HG03354 (cell line): ENCODE measurements around the gene PSRC1.

ENCODE experiments used
- ATAC-seq: cut with Tn5 transposase; IDR thresholded peaks from one replicate; pipeline ENCODE4 v1.9.1; 2021; ENCODE audit warnings: mild to moderate bottlenecking; ENCODE audit not compliant: unreplicated experiment, poor library complexity, severe bottlenecking

PSRC1 gene

DNA sequence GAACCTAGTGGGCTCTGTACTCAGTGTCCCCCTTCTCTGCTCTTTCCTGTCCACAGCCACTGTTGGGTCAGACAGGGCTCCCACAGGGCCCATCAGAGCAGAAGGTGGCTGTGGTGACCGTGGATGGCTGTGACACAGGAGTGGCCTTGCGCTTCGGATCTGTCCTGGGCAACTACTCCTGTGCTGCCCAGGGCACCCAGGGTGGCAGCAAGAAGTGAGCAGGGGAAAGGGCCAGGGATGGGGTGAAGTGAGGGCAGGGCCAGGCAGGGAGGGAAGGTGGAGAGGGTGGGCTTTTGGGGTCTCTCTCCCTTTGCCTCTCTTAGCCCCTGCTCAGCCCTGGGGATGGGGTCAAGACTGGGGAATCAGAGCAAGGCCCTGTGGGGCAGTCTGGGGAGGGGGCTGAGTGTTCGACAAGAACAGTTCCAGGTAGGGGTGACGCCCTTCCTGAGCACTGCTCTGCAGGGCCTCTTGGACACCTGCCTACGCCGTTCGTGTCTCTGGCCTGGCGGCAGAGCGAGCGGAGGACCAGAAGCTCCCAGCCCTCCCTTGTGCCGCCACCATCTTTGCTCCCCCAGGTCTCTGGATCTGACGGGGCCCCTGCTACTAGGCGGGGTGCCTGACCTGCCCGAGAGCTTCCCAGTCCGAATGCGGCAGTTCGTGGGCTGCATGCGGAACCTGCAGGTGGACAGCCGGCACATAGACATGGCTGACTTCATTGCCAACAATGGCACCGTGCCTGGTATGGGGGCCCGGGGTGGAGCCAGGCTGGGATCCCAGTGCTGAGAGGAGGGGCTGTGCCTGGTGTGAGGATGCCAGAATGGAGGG lies 20.5 kb downstream of the PSRC1 start:
- ATAC-seq: no peak

DNA sequence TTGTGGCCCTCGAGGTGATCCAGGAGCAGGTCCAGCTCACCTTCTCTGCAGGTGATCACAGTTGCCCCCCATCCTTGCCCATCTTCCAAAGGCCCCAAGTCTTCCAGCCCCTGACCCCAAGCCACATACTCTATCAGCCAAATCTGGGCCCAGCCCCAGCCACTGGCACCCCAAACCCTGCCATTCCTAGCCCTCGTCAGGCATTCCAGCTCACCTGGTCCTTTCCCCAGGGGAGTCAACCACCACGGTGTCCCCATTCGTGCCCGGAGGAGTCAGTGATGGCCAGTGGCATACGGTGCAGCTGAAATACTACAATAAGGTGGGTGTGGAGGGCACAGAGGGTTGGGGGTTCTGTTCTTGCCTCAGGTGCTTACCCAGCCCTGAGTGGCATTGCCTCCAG lies 21.4 kb downstream of the PSRC1 start:
- ATAC-seq: no peak

DNA sequence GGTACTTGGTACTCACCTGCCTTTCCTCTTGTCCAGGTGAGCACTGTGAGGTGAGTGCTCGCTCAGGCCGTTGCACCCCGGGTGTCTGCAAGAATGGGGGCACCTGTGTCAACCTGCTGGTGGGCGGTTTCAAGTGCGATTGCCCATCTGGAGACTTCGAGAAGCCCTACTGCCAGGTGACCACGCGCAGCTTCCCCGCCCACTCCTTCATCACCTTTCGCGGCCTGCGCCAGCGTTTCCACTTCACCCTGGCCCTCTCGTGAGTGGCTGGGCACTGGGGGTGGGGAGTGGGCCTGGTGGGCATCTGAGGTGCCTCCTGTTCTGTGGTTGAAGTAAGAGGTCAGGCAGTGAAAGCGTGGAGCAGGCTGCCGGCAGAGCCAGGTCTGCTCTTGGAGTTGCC lies 21.9 kb downstream of the PSRC1 start:
- ATAC-seq: no peak

DNA sequence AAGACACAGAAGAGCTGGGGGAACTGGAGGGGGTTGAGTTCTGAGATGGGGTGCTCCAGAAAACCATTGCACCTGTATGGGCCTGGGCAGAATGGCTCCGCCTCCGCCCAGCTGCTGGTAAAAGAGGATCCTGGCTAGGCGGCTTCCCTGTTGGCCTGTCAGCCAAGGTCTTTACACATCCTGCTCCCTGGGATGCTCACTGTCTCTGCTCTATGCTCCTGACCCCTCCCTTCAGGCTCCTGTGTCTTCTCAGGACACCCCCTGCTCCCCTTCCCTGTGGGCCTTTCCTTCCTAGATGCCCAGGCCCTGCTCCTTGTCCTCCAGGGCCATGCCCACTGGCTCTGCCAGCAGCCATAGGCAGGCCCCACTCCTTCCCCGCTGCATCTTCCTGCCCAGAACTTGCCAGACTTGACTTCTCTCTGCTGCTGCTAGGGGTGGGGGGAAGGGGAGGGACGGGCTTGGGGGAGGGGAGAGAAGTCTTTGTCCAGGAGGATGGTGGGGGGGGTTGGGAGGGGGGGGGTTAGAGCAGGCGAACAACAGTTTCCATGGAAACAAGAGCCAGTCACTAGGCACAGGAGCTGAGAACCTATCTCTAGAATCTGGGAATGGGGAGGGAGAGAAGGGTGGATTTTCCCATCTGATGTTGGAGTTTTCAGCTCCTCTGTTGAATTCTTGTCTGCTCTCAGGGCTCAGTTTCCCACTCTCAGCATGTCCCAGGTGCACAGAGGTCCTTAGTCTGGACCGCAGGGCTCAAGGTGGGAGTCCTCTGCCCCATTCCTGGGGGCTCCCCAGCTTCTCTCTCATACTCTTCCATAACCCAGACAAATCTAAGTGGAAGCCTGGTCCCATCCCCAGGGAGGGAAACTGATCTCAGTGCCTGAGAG lies 23.0 kb downstream of the PSRC1 start:
- ATAC-seq: no peak

DNA sequence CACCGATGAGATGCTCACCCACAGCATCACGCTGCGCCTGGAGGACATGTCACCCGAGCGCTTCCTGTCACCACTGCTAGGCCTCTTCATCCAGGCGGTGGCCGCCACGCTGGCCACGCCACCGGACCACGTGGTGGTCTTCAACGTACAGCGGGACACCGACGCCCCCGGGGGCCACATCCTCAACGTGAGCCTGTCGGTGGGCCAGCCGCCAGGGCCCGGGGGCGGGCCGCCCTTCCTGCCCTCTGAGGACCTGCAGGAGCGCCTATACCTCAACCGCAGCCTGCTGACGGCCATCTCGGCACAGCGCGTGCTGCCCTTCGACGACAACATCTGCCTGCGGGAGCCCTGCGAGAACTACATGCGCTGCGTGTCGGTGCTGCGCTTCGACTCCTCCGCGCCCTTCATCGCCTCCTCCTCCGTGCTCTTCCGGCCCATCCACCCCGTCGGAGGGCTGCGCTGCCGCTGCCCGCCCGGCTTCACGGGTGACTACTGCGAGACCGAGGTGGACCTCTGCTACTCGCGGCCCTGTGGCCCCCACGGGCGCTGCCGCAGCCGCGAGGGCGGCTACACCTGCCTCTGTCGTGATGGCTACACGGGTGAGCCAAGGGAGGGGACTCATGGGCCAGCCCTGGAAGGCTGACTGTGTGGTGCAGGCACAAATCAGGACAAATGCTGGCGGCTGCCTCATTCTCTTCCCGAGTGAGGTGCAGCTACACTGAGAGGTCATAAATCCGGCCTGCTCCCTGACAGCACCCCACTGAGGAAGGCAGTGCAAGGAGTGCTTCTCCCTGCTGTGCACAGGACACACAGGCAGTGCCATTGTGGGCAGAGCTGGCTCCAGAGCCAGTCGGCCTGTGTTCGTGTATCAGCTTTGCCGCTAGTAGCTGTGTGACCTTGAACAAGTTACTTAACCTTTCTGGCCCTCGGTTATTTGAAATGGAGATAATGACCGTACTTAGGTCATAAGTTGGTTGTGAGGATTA lies 24.2 kb downstream of the PSRC1 start:
- no peak for ATAC-seq

DNA sequence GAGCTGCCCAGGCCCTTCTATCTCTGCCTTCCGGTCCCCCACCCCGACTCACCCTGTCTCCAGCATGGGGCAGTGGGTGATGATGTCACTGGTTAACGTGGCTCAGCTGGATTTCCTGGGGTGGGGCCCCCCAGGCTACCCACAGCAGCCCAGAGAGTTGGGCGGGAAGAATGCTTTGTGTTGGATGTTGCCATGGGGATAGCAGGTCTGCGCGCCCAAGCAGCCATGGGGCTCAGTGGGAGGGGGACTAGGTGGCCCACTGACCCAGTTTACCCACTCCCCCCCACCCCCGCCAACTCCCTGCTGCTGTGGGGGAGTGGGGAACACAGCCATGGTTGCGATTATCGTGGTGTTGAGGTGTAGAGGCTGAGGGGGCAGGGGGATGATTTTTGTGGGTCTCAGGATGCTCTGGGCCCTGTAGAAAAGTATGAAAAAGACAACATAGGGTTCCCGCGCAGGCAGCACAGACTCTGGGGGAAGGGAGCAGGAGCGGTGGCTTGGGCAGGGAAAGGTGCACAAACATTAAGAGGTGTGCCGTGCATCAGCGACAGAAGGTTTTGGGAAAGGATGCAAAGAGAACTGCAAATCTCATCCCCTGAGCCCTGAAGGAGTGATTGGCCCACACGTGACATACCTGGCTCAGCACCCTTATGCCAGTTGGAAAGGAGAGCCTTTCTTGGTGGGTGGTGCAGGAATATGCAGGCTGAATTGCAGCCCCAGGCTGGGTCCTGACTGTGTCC lies 25.1 kb downstream of the PSRC1 start:
- no peak for ATAC-seq

DNA sequence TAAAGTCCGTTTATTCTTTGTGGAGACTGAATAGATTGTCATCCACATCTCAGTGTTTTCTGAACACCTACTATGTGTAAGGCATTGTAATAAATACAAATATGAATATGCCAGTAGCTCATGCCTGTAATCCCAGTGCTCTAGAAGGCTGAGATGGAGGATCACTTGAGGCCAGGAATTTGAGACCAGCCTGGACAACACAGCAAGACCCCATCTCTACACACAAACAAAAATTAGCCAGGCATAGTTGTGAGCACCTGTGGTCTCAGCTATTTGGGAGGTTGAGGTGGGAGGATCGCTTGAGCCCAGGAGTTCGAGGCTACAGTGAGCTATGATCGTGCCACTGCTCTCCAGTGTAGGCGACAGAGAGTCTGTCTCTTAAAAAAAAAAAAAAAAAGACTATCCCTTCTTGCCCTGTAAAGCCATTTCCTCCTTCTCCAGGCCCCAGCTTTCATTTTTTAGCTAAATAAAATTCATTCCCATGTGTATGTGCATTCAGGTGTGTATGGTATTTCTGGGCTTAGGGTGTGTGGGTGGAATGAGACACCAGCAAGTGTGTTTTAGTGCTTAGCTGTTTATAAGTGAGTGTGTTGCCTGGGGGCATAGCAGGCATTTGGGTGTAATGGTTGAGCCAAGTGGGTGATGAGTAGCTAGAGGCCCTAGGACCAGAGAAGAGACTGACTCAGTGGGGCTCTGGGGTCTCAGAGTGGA lies 25.8 kb downstream of the PSRC1 start:
- ATAC-seq: no peak

GRCh38 chr1:109256085-109256484 lies 26.9 kb downstream of the PSRC1 start:
- no peak for ATAC-seq

DNA sequence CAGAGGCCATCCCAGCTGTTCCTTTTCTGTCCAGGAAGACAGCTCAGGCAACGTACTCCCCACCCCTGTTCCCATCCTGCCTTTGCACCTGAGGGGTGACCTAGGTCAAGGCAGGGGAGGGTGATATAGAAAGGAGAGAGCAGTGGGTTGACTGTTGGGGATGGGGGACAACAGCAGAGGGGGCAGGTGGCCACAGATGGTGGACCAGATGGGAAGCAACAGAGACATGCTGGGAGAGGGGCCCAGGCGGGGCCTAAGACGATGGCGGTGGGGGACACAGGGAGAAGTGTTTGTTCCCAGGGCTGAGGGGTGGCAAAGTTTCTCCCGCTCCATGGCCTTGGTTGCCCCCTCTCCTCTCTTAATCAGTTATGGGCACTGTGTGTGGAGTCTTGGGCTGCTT lies 27.3 kb downstream of the PSRC1 start:
- ATAC-seq: no peak

GRCh38 chr1:109255097-109255651 lies 27.8 kb downstream of the PSRC1 start:
- ATAC-seq: no peak

GRCh38 chr1:109254621-109255096 lies 28.3 kb downstream of the PSRC1 start:
- ATAC-seq: no peak

DNA sequence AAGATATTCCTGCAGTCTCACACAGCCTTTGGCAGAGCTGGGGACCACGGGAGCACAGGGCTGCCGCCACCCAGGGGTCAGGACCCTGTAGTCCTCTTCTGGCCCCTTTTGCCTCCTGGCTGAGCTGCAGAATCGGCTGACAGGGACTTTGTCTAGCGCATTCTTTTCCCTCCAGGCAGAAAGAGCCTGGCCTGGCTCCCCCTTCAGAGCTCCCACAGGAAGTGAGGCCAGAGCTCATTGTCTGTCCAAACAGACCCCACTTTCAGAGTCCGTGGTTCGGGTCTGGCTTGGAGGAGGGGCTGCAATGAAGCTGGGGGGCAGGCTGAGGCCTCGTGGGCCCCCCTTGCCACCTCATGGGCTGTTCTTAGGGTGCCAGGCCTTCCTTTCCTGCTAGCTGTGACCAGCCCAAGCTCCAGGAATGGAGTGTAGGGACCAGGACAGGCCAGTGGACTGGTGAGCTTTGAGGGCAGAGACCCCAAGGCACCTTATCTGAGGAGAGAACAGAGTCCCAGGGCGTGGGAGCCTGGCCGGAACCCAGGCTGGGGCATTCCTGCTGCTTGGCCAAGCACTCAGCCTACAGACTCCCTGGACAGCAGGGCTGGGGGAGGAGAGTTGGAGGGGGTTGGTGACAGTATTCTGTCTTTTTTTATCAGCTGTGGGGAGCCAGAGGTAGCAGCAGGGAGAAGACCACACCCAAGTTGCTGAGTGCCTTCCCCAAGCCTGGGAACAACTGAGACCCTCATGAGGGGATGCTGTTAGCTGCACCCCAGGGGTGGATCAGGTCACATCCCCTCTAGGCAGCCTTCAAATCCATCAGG lies 28.9 kb downstream of the PSRC1 start:
- ATAC-seq: no peak

DNA sequence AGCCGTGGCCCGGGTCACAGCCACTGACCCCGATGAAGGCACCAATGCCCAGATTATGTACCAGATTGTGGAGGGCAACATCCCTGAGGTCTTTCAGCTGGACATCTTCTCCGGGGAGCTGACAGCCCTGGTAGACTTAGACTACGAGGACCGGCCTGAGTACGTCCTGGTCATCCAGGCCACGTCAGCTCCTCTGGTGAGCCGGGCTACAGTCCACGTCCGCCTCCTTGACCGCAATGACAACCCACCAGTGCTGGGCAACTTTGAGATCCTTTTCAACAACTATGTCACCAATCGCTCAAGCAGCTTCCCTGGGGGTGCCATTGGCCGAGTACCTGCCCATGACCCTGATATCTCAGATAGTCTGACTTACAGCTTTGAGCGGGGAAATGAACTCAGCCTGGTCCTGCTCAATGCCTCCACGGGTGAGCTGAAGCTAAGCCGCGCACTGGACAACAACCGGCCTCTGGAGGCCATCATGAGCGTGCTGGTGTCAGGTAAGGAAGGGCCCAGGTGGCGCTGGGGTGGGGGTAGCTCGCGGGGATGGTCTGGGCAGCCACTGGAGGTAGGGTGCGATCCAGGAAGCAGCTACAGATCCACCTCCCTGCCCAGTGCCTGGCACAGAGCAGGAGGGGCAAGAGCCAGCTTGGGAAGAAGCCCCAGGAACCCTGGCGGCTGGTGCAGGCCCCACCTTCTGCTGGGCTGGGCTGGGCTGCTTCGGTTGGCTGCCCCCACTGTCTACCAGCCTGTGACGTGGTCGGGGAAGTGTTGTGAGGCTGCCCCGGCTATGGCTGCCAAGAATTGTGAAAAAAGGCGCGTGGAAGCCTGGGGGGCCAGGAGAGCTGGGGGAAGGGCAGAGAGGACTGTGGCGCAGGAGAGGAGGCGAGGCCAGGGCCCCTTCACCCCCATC lies 29.8 kb downstream of the PSRC1 start:
- no peak for ATAC-seq

GRCh38 chr1:109252167-109252892 lies 30.6 kb downstream of the PSRC1 start:
- ATAC-seq: no peak

DNA sequence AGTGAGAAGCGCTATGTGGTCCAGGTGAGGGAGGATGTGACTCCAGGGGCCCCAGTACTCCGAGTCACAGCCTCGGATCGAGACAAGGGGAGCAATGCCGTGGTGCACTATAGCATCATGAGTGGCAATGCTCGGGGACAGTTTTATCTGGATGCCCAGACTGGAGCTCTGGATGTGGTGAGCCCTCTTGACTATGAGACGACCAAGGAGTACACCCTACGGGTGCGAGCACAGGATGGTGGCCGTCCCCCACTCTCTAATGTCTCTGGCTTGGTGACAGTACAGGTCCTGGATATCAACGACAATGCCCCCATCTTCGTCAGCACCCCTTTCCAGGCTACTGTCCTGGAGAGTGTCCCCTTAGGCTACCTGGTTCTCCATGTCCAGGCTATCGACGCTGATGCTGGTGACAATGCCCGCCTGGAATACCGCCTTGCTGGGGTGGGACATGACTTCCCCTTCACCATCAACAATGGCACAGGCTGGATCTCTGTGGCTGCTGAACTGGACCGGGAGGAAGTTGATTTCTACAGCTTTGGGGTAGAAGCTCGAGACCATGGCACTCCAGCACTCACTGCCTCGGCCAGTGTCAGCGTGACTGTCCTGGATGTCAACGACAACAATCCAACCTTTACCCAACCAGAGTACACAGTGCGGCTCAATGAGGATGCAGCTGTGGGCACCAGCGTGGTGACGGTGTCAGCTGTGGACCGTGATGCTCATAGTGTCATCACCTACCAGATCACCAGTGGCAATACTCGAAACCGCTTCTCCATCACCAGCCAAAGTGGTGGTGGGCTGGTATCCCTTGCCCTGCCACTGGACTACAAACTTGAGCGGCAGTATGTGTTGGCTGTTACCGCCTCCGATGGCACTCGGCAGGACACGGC lies 31.4 kb downstream of the PSRC1 start:
- no peak for ATAC-seq
